Measurements from ENCODE around the gene CEP135.
A peak's percentile ranks its signal among the peaks of the same experiment; 100 is the strongest.

The CEP135 gene

DNA sequence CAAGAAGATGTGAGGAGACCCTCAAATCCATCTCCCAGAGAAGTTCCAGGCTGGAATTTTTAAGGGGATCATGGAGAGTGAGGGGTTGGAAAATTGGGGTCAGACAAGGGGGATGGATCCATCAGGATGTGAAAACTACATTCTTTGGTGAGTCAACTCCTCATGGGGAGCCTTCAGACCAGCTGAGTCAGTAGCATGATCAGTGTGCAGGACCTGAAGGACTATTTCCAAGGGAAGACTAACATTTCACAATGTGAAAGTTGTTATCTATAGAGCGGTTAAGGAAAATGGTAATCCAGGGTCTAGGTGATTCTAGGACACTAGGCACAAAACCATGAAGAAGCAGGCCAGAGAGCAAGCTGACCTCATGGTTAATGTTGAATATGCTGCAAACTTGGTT is 38.6 kb upstream of the CEP135 start:
- H3K14ac ChIP-seq (ENCODE audit: low read length in 2 of 2), result no peak overlapping the region
- H2AFZ ChIP-seq (ENCODE audit: low read depth, low read length), result no peak overlapping the region
- no peaks in the 10 kb centered on the region for H3K79me1 ChIP-seq (replicated peaks; ENCODE audit: low read length, poor library complexity, severe bottlenecking)
- H3K9me3 ChIP-seq (ENCODE audit: control insufficient read depth, low read length), result no peaks in the 10 kb centered on the region
- peaks cover 3 to 14% of the 10 kb centered on the region in 2 experiments for H3K36me3 ChIP-seq (ENCODE audit: control insufficient read depth in 1 of 2, insufficient read depth in 2 of 2, low read depth in 1 of 2, low read length in 2 of 2)
- no peak overlapping the region for H2BK12ac ChIP-seq (ENCODE audit: low read length in 2 of 2)
- no peak overlapping the region for H3K18ac ChIP-seq (ENCODE audit: low read depth in 1 of 2, low read length in 2 of 2)
- no peak overlapping the region for H4K91ac ChIP-seq (ENCODE audit: low read length)
- H3K23ac ChIP-seq (ENCODE audit: low read length in 2 of 2), result no peak overlapping the region
- whole genome bisulfite sequencing, result 100% methylated on average over 1 of the region's 1 CpG
- H3K4me3 ChIP-seq (ENCODE audit: insufficient read depth in 1 of 2, low read depth in 1 of 2, low read length in 2 of 2), result no peak overlapping the region
- H2AK5ac ChIP-seq (ENCODE audit: low read length, severe bottlenecking), result no peak overlapping the region
- no peak overlapping the region for H2BK120ac ChIP-seq (ENCODE audit: low read depth, low read length)
- H3K27me3 ChIP-seq (ENCODE audit: control insufficient read depth in 1 of 2, insufficient read depth in 1 of 2, low read length in 2 of 2), result no peaks in the 10 kb centered on the region
- H3K9ac ChIP-seq (ENCODE audit: low read length), result no peak overlapping the region
- H2BK15ac ChIP-seq (ENCODE audit: low read depth, poor library complexity, severe bottlenecking), result no peak overlapping the region
- H3K27ac ChIP-seq (ENCODE audit: low read length, poor library complexity, severe bottlenecking), result no peak overlapping the region
- DNase-seq, result peak; percentile 47
- no peak overlapping the region for H3K4ac ChIP-seq (ENCODE audit: low read depth in 1 of 2, low read length in 2 of 2)
- no peak overlapping the region for H4K8ac ChIP-seq (ENCODE audit: low read length)
- H2BK5ac ChIP-seq (ENCODE audit: low read depth, low read length, poor library complexity, severe bottlenecking), result no peak overlapping the region
- no peak overlapping the region for H3K4me2 ChIP-seq (ENCODE audit: low read length, poor library complexity, severe bottlenecking)
- H3K4me1 ChIP-seq (ENCODE audit: control insufficient read depth, insufficient read depth, low read depth, low read length), result no peaks in the 10 kb centered on the region

DNA sequence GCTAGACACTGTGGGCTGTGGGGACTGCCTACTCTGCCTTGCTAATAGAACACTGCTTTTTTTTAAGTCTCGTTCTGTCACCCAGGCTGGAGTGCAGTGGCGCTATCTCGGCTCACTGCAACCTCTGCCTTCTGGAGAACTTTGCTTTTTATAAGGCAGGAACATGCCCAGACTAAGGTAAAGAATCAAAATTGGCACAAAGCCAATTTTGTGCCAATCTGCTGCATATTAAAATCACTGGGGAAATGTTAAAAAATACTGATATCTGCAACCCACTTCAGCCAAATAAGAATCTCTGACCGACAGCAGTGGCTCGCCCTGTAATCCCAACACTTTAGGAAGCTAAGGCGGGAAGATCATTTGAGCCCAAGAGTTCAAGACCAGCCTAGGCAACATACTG is 36.5 kb upstream of the CEP135 start:
- Histone ChIP-seq H3K23ac (ENCODE audit: low read length in 2 of 2) (no peak overlapping the region), H2BK12ac (ENCODE audit: low read length in 2 of 2) (no peak overlapping the region), H3K14ac (ENCODE audit: low read length in 2 of 2) (no peak overlapping the region), H3K18ac (ENCODE audit: low read depth in 1 of 2, low read length in 2 of 2) (no peak overlapping the region), H2BK5ac (ENCODE audit: low read depth, low read length, poor library complexity, severe bottlenecking) (no peak overlapping the region), H3K4me3 (ENCODE audit: insufficient read depth in 1 of 2, low read depth in 1 of 2, low read length in 2 of 2) (no peak overlapping the region), H3K9me3 (ENCODE audit: control insufficient read depth, low read length) (no peaks in the 10 kb centered on the region), H3K4me1 (ENCODE audit: control insufficient read depth, insufficient read depth, low read depth, low read length) (no peaks in the 10 kb centered on the region), H4K8ac (ENCODE audit: low read length) (no peak overlapping the region), H3K9ac (ENCODE audit: low read length) (no peak overlapping the region), H3K4ac (ENCODE audit: low read depth in 1 of 2, low read length in 2 of 2) (no peak overlapping the region), H2AK5ac (ENCODE audit: low read length, severe bottlenecking) (no peak overlapping the region), H3K79me1 (replicated peaks; ENCODE audit: low read length, poor library complexity, severe bottlenecking) (no peaks in the 10 kb centered on the region), H3K36me3 (ENCODE audit: control insufficient read depth in 1 of 2, insufficient read depth in 2 of 2, low read depth in 1 of 2, low read length in 2 of 2) (no peaks in the 10 kb centered on the region), H3K27ac (ENCODE audit: low read length, poor library complexity, severe bottlenecking) (no peak overlapping the region), H4K91ac (ENCODE audit: low read length) (no peak overlapping the region), H2BK15ac (ENCODE audit: low read depth, poor library complexity, severe bottlenecking) (no peak overlapping the region), H3K4me2 (ENCODE audit: low read length, poor library complexity, severe bottlenecking) (no peak overlapping the region), H3K27me3 (ENCODE audit: control insufficient read depth in 1 of 2, insufficient read depth in 1 of 2, low read length in 2 of 2) (no peaks in the 10 kb centered on the region), H2AFZ (ENCODE audit: low read depth, low read length) (no peak overlapping the region), H2BK120ac (ENCODE audit: low read depth, low read length) (peak overlapping the region; percentile 34)
- 98% methylated on average over 6 of the region's 6 CpGs for WGBS
- no peak for DNase-seq

DNA sequence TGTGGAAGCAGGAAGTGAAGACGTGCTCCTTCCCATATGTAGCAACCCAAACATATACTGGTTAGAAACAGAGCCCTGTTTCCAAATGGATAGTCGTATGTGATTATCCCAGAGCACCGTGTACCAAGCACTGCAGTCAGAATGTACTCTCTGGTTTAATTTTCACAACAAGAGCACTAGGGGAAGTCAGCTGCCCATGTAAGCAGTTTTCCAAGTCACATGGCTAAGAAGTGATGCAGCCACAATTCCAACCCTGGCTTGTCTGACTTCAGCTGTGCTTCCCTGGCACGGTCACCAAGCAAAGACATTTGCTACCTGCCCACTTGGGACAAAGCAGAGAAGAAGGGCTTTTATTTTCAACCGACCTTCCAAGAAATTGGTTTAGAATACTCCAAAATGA is 28.2 kb upstream of the CEP135 start:
- Histone ChIP-seq H4K91ac (ENCODE audit: low read length) (peak overlapping the region; percentile 61), H2BK120ac (ENCODE audit: low read depth, low read length) (no peak overlapping the region), H3K36me3 (ENCODE audit: control insufficient read depth in 1 of 2, insufficient read depth in 2 of 2, low read depth in 1 of 2, low read length in 2 of 2) (no peaks in the 10 kb centered on the region), H3K27me3 (ENCODE audit: control insufficient read depth in 1 of 2, insufficient read depth in 1 of 2, low read length in 2 of 2) (no peaks in the 10 kb centered on the region), H3K9ac (ENCODE audit: low read length) (peak overlapping the region; percentile 21), H3K4me2 (ENCODE audit: low read length, poor library complexity, severe bottlenecking) (no peak overlapping the region), H2AFZ (ENCODE audit: low read depth, low read length) (no peak overlapping the region), H2BK15ac (ENCODE audit: low read depth, poor library complexity, severe bottlenecking) (no peak overlapping the region), H3K18ac (ENCODE audit: low read depth in 1 of 2, low read length in 2 of 2) (no peak overlapping the region), H3K4me1 (ENCODE audit: control insufficient read depth, insufficient read depth, low read depth, low read length) (no peaks in the 10 kb centered on the region), H4K8ac (ENCODE audit: low read length) (peak overlapping the region; percentile 28), H2BK5ac (ENCODE audit: low read depth, low read length, poor library complexity, severe bottlenecking) (no peak overlapping the region), H3K14ac (ENCODE audit: low read length in 2 of 2) (no peak overlapping the region), H3K4ac (ENCODE audit: low read depth in 1 of 2, low read length in 2 of 2) (no peak overlapping the region), H3K9me3 (ENCODE audit: control insufficient read depth, low read length) (no peaks in the 10 kb centered on the region), H2AK5ac (ENCODE audit: low read length, severe bottlenecking) (no peak overlapping the region), H2BK12ac (ENCODE audit: low read length in 2 of 2) (no peak overlapping the region), H3K4me3 (ENCODE audit: insufficient read depth in 1 of 2, low read depth in 1 of 2, low read length in 2 of 2) (no peak overlapping the region), H3K27ac (ENCODE audit: low read length, poor library complexity, severe bottlenecking) (no peak overlapping the region), H3K23ac (ENCODE audit: low read length in 2 of 2) (peak overlapping the region in 1 of 2 experiments; percentile 60), H3K79me1 (replicated peaks; ENCODE audit: low read length, poor library complexity, severe bottlenecking) (no peaks in the 10 kb centered on the region)
- no peak for DNase-seq
- 88% methylated on average over 5 of the region's 5 CpGs for WGBS

DNA sequence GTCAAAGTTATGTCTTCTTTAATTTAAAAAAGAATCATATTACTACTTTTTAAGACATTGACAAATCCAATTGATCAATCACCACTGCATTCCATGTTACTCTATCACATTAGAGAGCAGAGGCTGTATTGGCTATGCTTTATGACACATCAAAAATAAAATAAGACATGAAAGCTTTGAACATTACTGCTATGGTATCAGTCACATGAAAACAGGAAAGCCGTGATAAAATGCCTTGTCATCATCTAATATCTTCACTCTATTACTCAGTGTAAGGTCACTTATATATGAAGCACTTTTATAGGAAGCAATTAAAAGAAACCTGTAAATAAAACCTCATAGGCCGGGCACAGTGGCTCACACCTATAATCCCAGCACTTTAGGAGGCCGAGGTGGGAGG is 27.7 kb upstream of the CEP135 start:
- Histone ChIP-seq H4K91ac (ENCODE audit: low read length) (no peak overlapping the region), H3K9me3 (ENCODE audit: control insufficient read depth, low read length) (no peaks in the 10 kb centered on the region), H3K4me1 (ENCODE audit: control insufficient read depth, insufficient read depth, low read depth, low read length) (no peaks in the 10 kb centered on the region), H3K18ac (ENCODE audit: low read depth in 1 of 2, low read length in 2 of 2) (no peak overlapping the region), H3K14ac (ENCODE audit: low read length in 2 of 2) (no peak overlapping the region), H3K9ac (ENCODE audit: low read length) (no peak overlapping the region), H2BK120ac (ENCODE audit: low read depth, low read length) (no peak overlapping the region), H2AFZ (ENCODE audit: low read depth, low read length) (no peak overlapping the region), H4K8ac (ENCODE audit: low read length) (no peak overlapping the region), H3K27me3 (ENCODE audit: control insufficient read depth in 1 of 2, insufficient read depth in 1 of 2, low read length in 2 of 2) (no peaks in the 10 kb centered on the region), H3K23ac (ENCODE audit: low read length in 2 of 2) (no peak overlapping the region), H2BK15ac (ENCODE audit: low read depth, poor library complexity, severe bottlenecking) (no peak overlapping the region), H2BK5ac (ENCODE audit: low read depth, low read length, poor library complexity, severe bottlenecking) (no peak overlapping the region), H2BK12ac (ENCODE audit: low read length in 2 of 2) (no peak overlapping the region), H2AK5ac (ENCODE audit: low read length, severe bottlenecking) (no peak overlapping the region), H3K4ac (ENCODE audit: low read depth in 1 of 2, low read length in 2 of 2) (no peak overlapping the region), H3K79me1 (replicated peaks; ENCODE audit: low read length, poor library complexity, severe bottlenecking) (no peaks in the 10 kb centered on the region), H3K27ac (ENCODE audit: low read length, poor library complexity, severe bottlenecking) (no peak overlapping the region), H3K36me3 (ENCODE audit: control insufficient read depth in 1 of 2, insufficient read depth in 2 of 2, low read depth in 1 of 2, low read length in 2 of 2) (no peaks in the 10 kb centered on the region), H3K4me2 (ENCODE audit: low read length, poor library complexity, severe bottlenecking) (no peak overlapping the region), H3K4me3 (ENCODE audit: insufficient read depth in 1 of 2, low read depth in 1 of 2, low read length in 2 of 2) (no peak overlapping the region)
- WGBS, result 92% methylated on average over 2 of the region's 3 CpGs
- no peak for DNase-seq

Measured in mesenchymal stem cell (in vitro differentiated cells and primary cell).